GM12878 (cell line): Measurements from ENCODE around the gene NHEJ1.

Experiments
- RCOR1 ChIP-seq: conservative IDR thresholded peaks from 2 replicates; pipeline ENCODE4 v1.6.1; 2012; ENCODE audit warnings: low read depth, low read length, improper control_type of control experiment
- STAT3 ChIP-seq: IDR thresholded peaks from 2 replicates; pipeline ENCODE4 v1.6.1; 2011; ENCODE audit warnings: low read depth, low read length, improper control_type of control experiment

- TF ChIP-seq RCOR1 (no peak), STAT3 (no peak)
Measured at GRCh38 chr2:219125225-219125885, 35.3 kb downstream of the NHEJ1 start.
